HG03175 (cell line): Measurements from ENCODE around the gene LMNTD2.

ENCODE experiments used
- ATAC-seq: cut with Tn5 transposase; IDR thresholded peaks from one replicate; pipeline ENCODE4 v1.9.1; 2021; ENCODE audit warnings: mild to moderate bottlenecking, moderate library complexity; ENCODE audit not compliant: unreplicated experiment

The LMNTD2 gene

DNA sequence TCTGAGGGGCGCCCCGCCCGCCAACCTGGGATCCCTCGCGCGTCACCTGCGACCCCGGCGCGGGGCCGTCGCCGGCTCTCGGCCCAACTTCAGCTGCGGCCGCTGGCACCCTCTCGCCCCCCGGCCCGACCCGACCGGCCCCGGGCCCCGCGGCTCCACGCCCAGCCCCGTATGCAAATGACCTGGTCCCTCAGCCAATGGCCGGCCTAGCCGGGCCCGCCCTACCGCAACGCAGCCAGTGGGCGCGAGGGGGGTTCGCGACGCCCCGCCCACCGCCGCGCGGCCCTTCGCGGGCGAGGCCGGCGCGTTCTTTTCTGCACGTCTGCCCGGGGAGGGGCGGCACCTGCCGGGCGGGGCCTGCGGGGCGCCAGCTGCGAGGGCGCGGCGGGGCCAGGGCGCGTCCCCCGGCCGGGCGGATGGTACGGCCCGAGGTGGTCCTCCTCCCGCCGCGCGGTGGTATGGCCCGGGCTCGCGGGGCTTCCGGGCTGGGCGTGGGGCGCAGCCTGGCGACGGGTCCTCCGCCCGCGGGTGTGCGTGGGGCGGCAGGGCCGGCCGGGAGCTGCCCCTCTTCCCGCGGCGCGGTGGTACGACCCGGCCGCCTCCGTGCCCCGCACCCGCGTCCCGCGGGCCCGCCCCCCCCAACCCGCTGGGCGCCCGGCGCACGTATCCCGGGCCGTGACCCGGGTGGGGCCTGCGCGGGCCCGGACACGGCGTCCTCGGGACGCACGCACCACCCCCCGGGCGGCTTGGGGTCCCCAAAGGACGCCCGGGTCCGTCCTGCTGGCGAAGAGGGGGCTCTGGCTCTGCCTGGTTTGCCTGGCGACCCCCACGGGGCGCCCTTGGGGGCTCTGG is 8.0 kb upstream of the LMNTD2 start:
- ATAC-seq = peak; percentile 94

DNA sequence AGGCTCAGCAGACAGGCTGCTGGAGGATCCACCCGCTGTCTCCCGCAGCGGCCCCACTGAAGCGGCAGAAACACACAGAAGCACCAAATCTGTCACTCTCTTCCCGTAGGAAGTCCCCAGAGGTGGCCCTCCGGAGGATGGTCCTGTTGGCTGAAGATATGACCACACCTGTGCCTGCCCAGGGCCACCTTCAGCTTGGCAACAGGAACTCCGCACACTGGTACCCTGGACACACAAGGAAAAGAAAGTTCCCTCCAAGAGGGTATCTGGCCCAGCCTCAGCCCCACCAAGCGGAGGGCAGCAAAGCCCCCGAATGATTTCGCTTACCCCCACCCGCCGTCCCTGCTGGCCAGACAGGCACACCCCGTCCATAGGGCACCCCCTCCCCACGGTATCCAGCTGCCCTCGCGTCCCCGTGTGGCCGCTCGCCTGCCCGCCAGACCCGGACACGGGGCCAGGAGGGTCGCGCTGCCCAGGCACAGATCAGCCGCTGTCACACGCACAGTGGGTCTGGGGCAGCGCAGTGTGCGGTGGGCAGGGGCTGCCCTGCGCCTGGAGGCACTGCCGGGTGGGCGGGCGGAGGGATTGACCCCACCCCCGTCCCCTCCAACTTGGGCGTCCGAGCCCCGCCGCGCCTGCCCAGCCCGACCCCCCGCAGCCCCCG is 7.2 kb upstream of the LMNTD2 start:
- no peak for ATAC-seq

DNA sequence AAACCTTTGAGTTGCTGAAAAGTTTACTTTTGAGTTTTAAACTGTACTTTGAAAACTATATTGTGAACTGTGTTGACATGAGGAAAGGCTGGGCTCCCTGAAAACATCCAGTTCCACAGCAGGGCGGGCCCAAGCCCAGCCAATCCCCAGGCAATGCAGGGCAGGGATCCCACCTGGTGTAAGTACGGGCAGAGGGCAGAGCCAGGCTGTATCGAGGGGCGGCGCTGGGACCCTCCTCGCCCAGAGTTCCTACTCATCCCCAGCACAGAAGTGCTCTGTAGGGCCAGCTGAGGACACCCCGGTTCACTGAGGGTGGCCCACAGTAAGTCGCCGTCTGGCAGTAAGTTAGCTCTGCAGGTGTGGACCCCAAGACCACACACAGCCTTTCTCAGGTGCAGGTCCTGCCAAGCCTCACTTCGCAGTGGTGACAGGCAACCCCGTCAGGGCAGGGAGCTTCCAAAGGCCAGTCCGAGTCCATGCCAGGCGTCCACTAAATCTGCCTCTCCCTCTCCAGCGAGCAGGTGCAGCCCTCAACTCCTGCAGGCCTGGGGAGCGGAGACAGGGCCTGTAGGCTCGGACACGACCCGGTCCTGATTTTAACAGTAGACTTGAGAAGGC is 6.6 kb upstream of the LMNTD2 start:
- ATAC-seq = no peak

DNA sequence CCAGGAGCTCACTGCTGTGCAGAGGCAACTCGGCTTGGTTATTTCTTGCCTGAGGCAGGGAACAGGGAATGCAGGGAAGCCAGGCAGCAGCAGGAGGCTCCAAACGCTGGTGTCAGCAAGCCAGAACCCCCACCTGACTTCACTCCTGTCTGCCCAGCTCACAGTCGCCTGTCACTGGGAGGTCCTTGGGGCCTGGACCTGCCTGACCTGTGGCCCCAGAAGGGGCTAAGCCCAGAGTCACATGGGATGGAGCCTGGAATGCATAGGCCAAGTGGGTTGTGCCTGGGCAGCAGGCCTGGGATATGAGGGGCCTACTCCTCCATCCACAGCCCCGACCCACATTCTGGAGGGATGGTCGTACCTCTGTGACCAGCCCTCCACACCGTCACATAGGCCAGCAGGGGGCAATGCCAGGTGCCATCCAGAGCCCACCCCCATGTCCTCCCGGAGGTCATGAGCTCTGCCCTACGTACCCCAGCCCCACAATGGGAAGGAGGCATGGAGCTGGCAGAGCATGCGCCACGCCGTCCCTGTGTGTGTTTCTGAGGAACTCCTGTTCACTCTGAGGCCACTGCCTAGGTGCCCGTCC is 5.5 kb upstream of the LMNTD2 start:
- no peak for ATAC-seq

DNA sequence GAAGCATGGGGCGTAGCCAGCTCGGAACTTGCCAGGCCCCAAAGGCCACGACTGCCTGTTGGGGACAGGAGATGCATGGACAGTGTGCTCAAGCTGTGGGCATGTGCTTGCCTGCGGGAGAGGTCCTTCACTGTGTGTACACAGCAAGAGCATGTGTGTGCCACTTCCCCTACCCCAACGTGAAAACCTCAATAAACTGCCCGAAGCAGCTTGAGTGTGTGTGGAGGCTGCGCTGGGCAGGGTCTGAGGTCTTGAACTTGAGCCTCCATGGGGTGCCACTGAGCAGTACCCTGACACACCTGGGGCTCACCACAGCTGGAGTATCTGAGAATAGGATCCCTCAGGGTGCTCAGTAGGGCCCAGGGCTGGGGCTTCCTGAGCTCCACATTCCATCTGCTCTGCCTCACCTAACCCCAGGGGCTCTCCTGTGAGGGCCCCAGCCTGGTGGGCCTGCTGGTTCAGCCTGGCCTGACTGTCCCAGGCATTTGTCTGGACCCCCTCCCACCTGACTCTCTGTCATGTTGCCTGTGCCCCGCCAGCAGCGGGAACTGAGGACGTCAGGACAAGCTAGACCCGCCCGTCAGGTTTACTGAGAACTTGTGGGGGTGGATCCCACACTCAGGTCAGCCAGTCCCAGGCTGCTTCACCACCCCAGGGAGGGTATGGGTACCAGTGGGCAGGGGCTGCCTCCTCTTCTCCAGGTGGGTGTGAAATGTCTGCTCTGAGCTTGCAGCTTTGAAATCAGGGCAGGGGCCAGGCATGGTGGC is 3.5 kb upstream of the LMNTD2 start:
- no peak for ATAC-seq

DNA sequence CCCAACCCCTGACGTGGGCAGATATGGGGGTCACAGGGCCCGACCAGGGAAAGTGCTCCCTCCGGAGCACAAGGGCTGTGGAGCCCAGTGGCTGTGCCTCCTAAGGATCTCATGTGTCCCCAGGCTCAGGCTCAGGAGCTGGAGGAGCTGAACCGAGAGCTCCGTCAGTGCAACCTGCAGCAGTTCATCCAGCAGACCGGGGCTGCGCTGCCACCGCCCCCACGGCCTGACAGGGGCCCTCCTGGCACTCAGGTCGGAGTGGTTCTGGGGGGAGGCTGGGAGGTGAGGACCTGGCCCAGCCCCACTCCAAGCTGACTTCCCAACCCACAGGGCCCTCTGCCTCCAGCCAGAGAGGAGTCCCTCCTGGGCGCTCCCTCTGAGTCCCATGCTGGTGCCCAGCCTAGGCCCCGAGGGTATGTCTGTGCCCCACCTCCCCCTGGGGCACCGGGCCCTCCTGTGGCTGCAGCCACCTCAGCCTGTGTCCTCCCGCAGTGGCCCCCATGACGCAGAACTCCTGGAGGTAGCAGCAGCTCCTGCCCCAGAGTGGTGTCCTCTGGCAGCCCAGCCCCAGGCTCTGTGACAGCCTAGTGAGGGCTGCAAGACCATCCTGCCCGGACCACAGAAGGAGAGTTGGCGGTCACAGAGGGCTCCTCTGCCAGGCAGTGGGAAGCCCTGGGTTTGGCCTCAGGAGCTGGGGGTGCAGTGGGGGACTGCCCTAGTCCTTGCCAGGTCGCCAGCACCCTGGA is 2.7 kb upstream of the LMNTD2 start:
- no peak for ATAC-seq

DNA sequence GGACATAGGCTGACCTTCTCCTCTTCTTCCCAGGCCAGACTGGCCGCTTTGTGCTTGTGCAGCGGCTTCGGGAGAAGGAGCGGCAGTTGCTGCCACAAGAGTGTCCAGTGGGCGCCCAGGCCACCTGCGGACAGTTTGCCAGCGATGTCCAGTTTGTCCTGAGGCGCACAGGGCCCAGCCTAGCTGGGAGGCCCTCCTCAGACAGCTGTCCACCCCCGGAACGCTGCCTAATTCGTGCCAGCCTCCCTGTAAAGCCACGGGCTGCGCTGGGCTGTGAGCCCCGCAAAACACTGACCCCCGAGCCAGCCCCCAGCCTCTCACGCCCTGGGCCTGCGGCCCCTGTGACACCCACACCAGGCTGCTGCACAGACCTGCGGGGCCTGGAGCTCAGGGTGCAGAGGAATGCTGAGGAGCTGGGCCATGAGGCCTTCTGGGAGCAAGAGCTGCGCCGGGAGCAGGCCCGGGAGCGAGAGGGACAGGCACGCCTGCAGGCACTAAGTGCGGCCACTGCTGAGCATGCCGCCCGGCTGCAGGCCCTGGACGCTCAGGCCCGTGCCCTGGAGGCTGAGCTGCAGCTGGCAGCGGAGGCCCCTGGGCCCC is 1.6 kb upstream of the LMNTD2 start:
- ATAC-seq = no peak

DNA sequence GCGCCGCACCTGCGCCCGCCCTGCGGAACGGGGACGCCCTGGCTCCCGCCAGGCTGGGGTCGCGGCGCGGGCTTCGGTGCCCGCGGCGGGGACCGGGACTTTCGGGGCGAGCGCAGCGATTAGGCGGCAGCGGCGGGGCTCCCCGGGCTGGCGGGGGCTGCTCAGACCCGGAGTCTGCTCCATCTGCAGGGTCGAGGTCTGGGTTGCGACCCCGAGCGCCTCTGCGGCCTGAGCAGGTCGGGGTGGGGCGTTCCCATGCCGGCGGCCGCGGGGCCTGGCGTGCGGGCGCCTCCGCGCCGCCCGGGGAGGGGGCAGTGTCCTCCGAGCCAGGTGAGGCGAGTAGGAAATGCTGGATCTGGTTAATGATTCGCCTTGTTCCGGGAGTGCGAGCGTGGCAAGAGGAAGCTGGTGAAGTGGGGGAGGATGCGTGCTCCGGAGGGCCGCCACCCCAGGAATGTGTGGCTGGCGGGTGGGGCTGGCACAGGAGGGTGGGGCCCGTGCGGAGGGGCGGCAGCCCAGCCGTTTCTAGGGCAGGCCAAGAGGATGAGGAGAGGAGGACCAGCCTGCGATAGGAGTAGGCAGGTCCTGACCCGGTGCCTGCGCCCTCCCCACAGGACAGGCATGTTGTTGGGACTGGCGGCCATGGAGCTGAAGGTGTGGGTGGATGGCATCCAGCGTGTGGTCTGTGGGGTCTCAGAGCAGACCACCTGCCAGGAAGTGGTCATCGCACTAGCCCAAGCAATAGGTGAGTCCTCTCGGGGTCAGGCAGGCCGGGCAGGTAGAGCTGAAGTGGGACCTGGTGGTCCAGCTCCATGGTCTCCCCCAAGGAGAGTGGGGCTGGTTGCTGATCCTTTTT is 838 bp upstream of the LMNTD2 start:
- ATAC-seq = peak; percentile 40

DNA sequence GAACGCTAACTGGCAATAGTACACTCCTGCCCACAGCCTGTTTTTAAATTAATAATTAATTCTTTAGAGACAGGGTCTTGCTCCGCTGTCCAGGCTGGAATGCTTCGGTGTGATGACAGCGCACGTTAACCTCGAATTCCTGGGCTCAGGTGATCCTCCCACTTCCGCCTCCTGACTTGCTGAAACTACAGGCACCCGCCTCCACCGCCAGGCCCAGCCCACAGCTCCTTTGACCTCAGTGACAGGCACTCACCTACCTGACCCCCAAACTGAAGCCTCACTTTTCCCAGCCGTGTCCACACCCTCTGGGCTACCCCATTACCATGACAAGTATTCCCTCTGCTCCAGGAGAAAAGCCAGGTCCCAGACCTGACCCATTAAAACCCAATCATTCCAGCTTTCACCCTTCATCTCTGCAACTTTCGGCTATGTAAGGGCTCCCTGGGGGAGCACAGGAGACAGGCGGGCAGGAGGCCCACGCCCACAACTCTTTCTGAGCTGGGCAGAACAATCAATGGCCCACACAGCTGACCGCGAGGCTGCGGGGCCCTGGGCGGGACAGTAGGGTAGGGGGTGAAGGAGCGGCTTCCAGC is 730 bp downstream of the LMNTD2 start:
- no peak for ATAC-seq

DNA sequence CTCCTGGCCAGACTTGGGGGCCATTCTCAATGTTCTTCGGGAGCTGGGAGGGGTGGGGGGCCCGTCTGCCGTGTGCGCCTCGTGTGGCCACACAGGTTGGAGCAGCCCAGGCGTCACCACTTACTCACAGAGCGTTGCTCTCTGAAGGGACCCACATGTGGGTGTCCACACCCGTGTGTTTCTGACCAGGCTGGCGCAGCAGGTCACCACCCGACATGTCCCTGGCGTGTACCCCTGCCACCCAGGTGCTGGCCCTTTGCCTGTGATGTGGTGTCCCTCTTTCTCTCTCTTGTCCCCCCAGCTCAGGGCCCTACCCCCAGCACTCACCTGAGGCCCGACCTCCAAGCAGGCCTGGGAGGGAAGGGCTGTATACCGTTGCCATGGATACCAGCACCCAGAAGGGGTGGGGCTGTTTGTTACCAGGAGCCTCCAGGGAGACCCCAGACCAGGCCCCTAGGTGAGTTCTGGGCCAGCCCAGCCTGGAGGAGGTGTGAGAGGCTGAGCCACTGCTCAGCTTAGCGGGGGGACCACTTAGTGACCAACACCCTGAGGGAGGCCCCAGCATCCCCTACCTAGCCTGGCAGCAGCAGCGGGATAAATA is 1.4 kb downstream of the LMNTD2 start:
- no peak for ATAC-seq

DNA sequence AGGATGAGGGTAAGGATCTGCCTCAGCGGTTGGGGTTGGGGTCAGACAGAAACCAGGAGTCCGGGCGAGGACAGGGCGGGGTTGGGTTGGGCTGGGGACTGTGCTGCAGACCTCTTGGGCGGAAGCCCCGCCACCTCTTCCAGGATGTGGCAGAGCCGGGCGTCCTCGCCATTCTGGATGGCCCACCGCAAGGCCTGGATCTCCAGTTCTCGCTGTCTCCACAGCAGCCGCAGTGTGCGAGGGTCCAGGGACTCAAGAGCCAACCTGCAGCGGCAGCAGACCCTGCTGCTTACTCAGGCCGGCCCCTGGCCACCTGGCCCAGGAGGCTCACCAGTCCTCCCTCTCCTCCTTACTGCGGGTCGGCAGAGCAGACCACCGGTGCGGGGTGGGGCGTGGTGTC is 2.0 kb downstream of the LMNTD2 start:
- ATAC-seq = no peak

DNA sequence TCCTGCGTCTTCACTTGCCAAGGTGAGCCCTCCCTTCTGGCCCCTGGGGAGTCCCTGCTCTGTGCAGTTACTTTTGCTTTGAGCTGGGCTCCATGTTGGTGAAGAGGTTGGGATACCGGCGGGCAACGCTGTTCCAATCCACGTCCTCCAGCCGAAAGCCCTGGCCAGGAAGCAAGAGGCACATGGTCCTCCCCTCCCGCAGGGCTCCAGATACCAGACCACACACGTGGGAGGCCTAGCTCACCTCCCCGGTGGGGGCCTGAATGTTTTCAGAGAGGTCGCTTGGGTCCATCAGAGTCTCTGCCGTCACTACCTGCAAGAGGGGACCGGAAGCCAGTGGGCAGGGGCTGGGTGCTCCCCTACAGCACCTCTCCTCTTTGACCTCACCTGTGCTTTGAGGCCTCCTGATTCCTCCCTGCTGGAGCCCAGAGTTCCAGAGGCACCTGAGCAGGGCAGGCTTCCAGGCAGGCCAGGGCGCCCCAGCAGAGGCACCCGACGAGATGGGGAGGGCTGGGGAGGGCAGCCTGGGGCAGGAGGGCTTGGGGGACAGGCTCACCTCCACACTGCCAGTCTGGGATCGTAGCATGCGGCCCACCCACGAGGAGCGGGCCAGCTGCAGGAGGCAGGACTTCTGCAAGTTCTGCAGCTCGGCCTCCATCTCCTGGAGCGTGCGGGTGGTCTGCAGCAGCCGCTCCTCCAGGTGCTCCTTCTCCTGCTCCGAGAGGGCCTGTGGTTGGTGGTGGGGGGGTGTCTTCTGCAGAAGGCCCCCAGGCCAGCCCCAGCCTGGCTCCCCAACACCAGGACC is 3.0 kb downstream of the LMNTD2 start:
- no peak for ATAC-seq

DNA sequence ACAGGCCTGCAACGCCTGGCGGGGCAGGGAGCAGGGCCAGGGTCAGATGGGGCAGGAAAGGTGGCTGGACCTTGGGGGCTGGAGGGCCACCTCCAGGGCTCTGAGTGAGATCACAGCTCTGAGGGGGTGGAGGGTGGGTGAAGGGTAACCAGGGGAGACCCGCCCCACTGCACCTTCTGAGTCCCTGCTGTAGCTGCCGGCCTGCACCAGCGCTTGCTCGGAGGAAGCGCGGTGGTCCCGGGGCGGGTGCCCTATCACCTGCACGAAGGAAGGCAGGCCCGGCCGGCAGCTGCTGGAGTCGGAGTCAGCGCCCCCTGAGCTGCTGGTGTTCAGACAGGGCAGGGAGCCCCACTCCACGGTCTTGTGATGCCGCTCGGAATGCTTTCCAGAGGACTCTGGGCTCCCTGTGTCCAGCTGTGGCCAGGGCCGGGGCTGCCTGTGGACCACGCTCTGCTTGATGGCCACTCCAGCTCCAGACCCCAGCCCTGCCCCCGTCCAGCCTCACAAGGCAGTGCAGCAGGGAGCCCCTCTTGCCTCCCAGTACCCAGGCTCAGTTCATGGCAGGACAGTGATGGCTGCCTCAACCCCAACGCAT is 3.8 kb downstream of the LMNTD2 start:
- ATAC-seq = no peak

DNA sequence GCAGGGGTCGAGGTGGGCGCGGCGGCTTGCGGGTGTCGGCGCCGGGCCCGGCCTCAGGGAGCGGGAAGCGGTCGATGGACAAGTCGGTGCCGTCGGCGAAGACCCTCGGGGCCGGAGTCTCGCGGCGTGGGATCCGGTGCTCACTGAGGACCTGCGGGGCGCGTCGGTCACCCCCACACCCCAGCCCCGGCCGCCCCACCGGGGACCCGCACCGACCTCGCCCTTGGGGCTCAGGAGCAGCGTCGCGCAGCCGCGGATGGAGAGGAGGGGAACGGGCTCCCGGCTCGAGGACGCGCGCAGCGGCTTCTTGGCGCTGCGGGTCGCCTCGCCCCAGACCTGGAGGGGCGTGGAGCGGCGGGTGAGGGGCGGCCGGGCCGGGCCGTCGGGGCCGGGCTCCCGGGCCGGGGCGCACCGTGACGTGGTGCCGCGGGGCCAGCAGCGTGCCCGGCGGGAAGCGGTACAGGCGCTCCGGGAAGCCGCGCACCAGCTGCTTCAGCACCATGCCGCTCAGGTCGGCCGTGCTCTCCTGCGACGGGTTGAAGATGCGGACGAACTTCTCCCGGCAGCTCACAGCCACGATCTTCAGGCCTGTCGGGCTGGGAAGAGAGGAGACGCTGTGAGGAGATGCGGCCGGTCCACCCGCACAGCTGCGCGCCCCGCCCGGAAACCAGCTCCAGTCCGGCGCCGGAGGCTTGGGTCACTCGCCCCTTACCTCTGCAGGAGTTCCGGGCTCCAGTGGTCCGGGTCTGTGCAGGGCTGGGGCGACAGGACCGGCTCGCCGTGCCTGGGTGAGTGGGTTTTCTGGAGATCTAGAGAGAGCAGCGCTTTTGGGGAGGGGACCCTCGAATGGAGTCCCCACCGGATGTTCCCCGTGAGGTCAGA is 4.5 kb downstream of the LMNTD2 start:
- ATAC-seq = no peak

DNA sequence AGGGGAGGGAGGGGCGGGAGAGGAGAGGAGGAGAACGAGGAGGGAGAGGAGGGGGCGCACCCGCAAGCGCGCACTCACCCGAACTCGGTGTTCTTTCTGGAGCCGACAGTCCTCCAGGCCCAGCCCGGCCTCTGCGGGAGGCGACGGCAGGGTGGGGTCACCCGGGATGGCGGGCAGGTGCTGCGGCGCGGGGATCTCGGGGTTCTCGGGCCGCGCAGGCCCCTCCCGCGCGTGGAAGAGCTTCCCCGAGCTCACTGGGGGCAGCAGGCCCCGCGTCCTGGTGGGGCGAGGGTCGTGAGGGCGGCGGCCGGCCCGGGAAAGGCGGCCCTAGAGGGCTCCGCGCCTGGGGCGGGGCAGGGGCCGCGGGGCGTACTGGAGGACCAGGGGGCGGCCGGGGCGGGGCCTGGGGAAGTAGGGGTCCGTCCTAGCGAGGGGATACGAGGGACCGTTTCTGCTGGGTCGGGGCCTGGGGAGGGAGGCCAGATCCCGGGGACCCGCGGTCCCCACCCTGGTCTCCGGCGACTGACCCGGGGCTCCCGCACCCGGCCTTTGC is 5.2 kb downstream of the LMNTD2 start:
- ATAC-seq = no peak
